H9 (cell line): ENCODE results near the gene GNAI1. TPM values are rescaled to one million over a fixed set of nuclear protein-coding genes. Genes with fewer than 3 reads are reported as not detected.

Experiments
- DNase-seq: peaks from one replicate; pipeline ENCODE4 v3.0.0-alpha.2; 2017
- H2AFZ ChIP-seq: one replicate; pipeline ENCODE4 v1.6.1; 2013; ENCODE audit warnings: mild to moderate bottlenecking, low read length, control low read depth, moderate library complexity
- H2AK5ac ChIP-seq: 2 replicates; pipeline ENCODE4 v1.6.1; 2013; ENCODE audit warnings: low read length, control low read depth, mixed read lengths; ENCODE audit not compliant: insufficient read length
- H2BK120ac ChIP-seq: one replicate; pipeline ENCODE4 v1.6.1; 2013; ENCODE audit warnings: low read depth, mild to moderate bottlenecking, low read length, control low read depth, inconsistent platforms; ENCODE audit not compliant: poor library complexity, severe bottlenecking
- H2BK12ac ChIP-seq: 2 replicates; pipeline ENCODE4 v1.6.1; 2013; ENCODE audit warnings: low read length, control low read depth, mixed read lengths, low read depth; ENCODE audit not compliant: insufficient read length
- H2BK15ac ChIP-seq: 2 replicates; pipeline ENCODE4 v1.6.1; 2013; ENCODE audit warnings: low read depth, low read length, control low read depth
- H2BK20ac ChIP-seq: one replicate; pipeline ENCODE4 v1.6.1; 2013; ENCODE audit warnings: low read depth, mild to moderate bottlenecking, low read length, control low read depth, inconsistent platforms; ENCODE audit not compliant: poor library complexity, severe bottlenecking
- H2BK5ac ChIP-seq: 2 replicates; pipeline ENCODE4 v1.6.1; 2013; ENCODE audit warnings: low read length, control low read depth, mixed read lengths; ENCODE audit not compliant: insufficient read length
- H3K14ac ChIP-seq: 2 replicates; pipeline ENCODE4 v1.6.1; 2013; ENCODE audit warnings: low read length, control low read depth; ENCODE audit not compliant: insufficient read depth
- H3K18ac ChIP-seq: 2 replicates; pipeline ENCODE4 v1.6.1; 2013; ENCODE audit warnings: low read depth, mild to moderate bottlenecking, mixed read lengths, low read length, control low read depth; ENCODE audit not compliant: insufficient read length
- H3K23ac ChIP-seq: 2 replicates; pipeline ENCODE4 v1.6.1; 2013; ENCODE audit warnings: low read length, control low read depth, mixed read lengths, low read depth; ENCODE audit not compliant: insufficient read length
- H3K23me2 ChIP-seq: 2 replicates; pipeline ENCODE4 v1.6.1; 2013; ENCODE audit warnings: low read depth, mild to moderate bottlenecking, mixed read lengths, low read length, control low read depth; ENCODE audit not compliant: insufficient read length, poor library complexity, severe bottlenecking
- H3K27ac ChIP-seq: 2 replicates; pipeline ENCODE4 v1.5.1; 2013; ENCODE audit warnings: low read length, control low read depth, mixed read lengths, low read depth; ENCODE audit not compliant: insufficient read length
- H3K27me3 ChIP-seq: 2 replicates; pipeline ENCODE4 v1.6.1; 2013; ENCODE audit warnings: low read length, control low read depth, inconsistent platforms; ENCODE audit not compliant: insufficient read depth
- H3K4ac ChIP-seq: 2 replicates; pipeline ENCODE4 v1.6.1; 2013; ENCODE audit warnings: low read depth, mild to moderate bottlenecking, control low read depth, inconsistent platforms, low read length, moderate library complexity
- H3K4me1 ChIP-seq: 2 replicates; pipeline ENCODE4 v1.6.1; 2013; ENCODE audit warnings: low read length, control low read depth, inconsistent platforms; ENCODE audit not compliant: insufficient read depth
- H3K4me2 ChIP-seq: 2 replicates; pipeline ENCODE4 v1.6.1; 2013; ENCODE audit warnings: low read length, control low read depth, mixed read lengths; ENCODE audit not compliant: insufficient read length, insufficient read depth
- H3K56ac ChIP-seq: 2 replicates; pipeline ENCODE4 v1.6.1; 2013; ENCODE audit warnings: low read depth, mild to moderate bottlenecking, mixed read lengths, low read length, control low read depth; ENCODE audit not compliant: insufficient read length
- H3K79me1 ChIP-seq: 2 replicates; pipeline ENCODE4 v1.6.1; 2013; ENCODE audit warnings: low read depth, mild to moderate bottlenecking, moderate library complexity, low read length, control low read depth, inconsistent platforms; ENCODE audit not compliant: insufficient read depth, poor library complexity, severe bottlenecking
- H3K79me2 ChIP-seq: 2 replicates; pipeline ENCODE4 v1.6.1; 2013; ENCODE audit warnings: low read length, control low read depth, inconsistent platforms; ENCODE audit not compliant: insufficient read depth
- H3K9ac ChIP-seq: 2 replicates; pipeline ENCODE4 v1.6.1; 2013; ENCODE audit warnings: low read length, control low read depth, mixed read lengths; ENCODE audit not compliant: insufficient read length; ENCODE audit errors: extremely low read depth
- H3K9me3 ChIP-seq: one replicate; pipeline ENCODE4 v1.6.1; 2013; ENCODE audit warnings: low read depth, low read length, inconsistent platforms; ENCODE audit not compliant: control insufficient read depth
- H3T11ph ChIP-seq: one replicate; pipeline ENCODE4 v1.6.1; 2013; ENCODE audit warnings: mild to moderate bottlenecking, low read length, control low read depth, inconsistent platforms
- H4K20me1 ChIP-seq: one replicate; pipeline ENCODE4 v1.6.1; 2013; ENCODE audit not compliant: control insufficient read depth, insufficient read length, insufficient read depth
- H4K5ac ChIP-seq: 2 replicates; pipeline ENCODE4 v1.6.1; 2013; ENCODE audit warnings: low read depth, mild to moderate bottlenecking, mixed read lengths, low read length, control low read depth; ENCODE audit not compliant: insufficient read length
- H4K8ac ChIP-seq: replicated peaks from 2 replicates; pipeline ENCODE4 v1.6.1; 2013; ENCODE audit warnings: low read length, control low read depth, mixed read lengths, low read depth; ENCODE audit not compliant: insufficient read length
- H4K91ac ChIP-seq: 2 replicates; pipeline ENCODE4 v1.6.1; 2013; ENCODE audit warnings: low read depth, mild to moderate bottlenecking, moderate library complexity, mixed read lengths, low read length, control low read depth; ENCODE audit not compliant: insufficient read length
- H3K27ac Mint-ChIP-seq, 3 experiments: 2 replicates in 2 of 3; 3 replicates in 1 of 3; pipeline ENCODE4 v1.8.0; 2020 to 2021; ENCODE audit warnings: mixed read lengths in 3 of 3, mild to moderate bottlenecking in 1 of 3, moderate library complexity in 1 of 3
- H3K27me3 Mint-ChIP-seq: 2 replicates; pipeline ENCODE4 v1.8.0; 2021; ENCODE audit warnings: low read depth, mild to moderate bottlenecking, moderate library complexity, mixed read lengths
- H3K36me3 Mint-ChIP-seq, 3 experiments: 2 replicates in 2 of 3; 3 replicates in 1 of 3; pipeline ENCODE4 v1.8.0; 2020 to 2021; ENCODE audit warnings: low read depth in 3 of 3, mixed read lengths in 3 of 3; ENCODE audit not compliant: insufficient read depth in 1 of 3
- H3K4me1 Mint-ChIP-seq, 2 experiments: 2 replicates each; pipeline ENCODE4 v1.8.0; 2020; ENCODE audit warnings: mixed read lengths in 2 of 2
- H3K4me3 Mint-ChIP-seq, 2 experiments: 2 replicates in 1 of 2; 3 replicates in 1 of 2; pipeline ENCODE4 v1.8.0; 2020 to 2021; ENCODE audit warnings: mild to moderate bottlenecking in 2 of 2, mixed read lengths in 2 of 2, moderate library complexity in 1 of 2
- H3K9me3 Mint-ChIP-seq, 2 experiments: 2 replicates in 1 of 2; 3 replicates in 1 of 2; pipeline ENCODE4 v1.8.0; 2020; ENCODE audit warnings: mild to moderate bottlenecking in 2 of 2, mixed read lengths in 2 of 2, moderate library complexity in 1 of 2
- CTCF ChIP-seq: fragments of 200-600 bp; sonication (generic); conservative IDR thresholded peaks from 3 replicates; pipeline ENCODE4 v1.8.0; 2021; ENCODE audit warnings: antibody characterized with exemption, mild to moderate bottlenecking
- total RNA-seq: library from RNA; stranded (reverse); gene quantifications from 2 replicates; pipeline ENCODE4 v1.2.1, GENCODE V29; 2021

Gene GNAI1
- total RNA-seq, 1 experiment from 2014 or later, result 14.1 TPM

GRCh38 chr7:80154656-80155333, 20.2 kb downstream of the GNAI1 start:
- peaks cover 10% of the 10 kb centered on the region; the same call in 1 of the 2 replicates for H3K79me2 ChIP-seq
- no peak overlapping the region for H2BK12ac ChIP-seq
- Mint-ChIP-seq H3K4me1 (peaks cover 33 to 38% of the 10 kb centered on the region in 2 experiments), H3K4me3 (no peak overlapping the region), H3K9me3 (no peaks in the 10 kb centered on the region), H3K27me3 (no peaks in the 10 kb centered on the region), H3K27ac (no peak overlapping the region; a peak in 1 of 7 replicates), H3K36me3 (no peaks in the 10 kb centered on the region)
- H3K79me1 ChIP-seq, result no peaks in the 10 kb centered on the region
- no peak overlapping the region for H3K27ac ChIP-seq
- H4K5ac ChIP-seq, result no peak overlapping the region
- H3K23me2 ChIP-seq, result no peaks in the 10 kb centered on the region
- no peak overlapping the region for H2BK15ac ChIP-seq
- H3K18ac ChIP-seq, result no peak overlapping the region
- H4K20me1 ChIP-seq, result no peaks in the 10 kb centered on the region
- no peaks in the 10 kb centered on the region for H3K9me3 ChIP-seq
- H3K4ac ChIP-seq, result no peak overlapping the region
- no peak overlapping the region for H3K4me2 ChIP-seq
- no peak for DNase-seq
- H3K23ac ChIP-seq, result no peak overlapping the region
- H4K91ac ChIP-seq, result no peak overlapping the region
- H3K4me1 ChIP-seq, result no peaks in the 10 kb centered on the region; the same call in 1 of the 2 replicates
- no peak overlapping the region for H2BK5ac ChIP-seq
- no peak overlapping the region for H3K14ac ChIP-seq
- H3K9ac ChIP-seq, result no peak overlapping the region
- no peak overlapping the region for H2BK120ac ChIP-seq
- H3K27me3 ChIP-seq, result no peaks in the 10 kb centered on the region
- no peak overlapping the region for H2BK20ac ChIP-seq
- H2AFZ ChIP-seq, result no peak overlapping the region
- H2AK5ac ChIP-seq, result no peak overlapping the region
- no peak overlapping the region for H3T11ph ChIP-seq
- TF ChIP-seq CTCF, result no peak
- H3K56ac ChIP-seq, result no peak overlapping the region
- no peak overlapping the region for H4K8ac ChIP-seq
